Measurements from ENCODE around the gene SLFN14.
"Not testable (repeated sequence)": the region's sequence is repeated elsewhere in the genome, so short reads cannot be mapped to it uniquely, and the experiment has no call there.

The SLFN14 gene

GRCh38 chr17:35557353-35557752 is 3.3 kb downstream of the SLFN14 start:
- DNase-seq, result no peak

GRCh38 chr17:35555691-35556090 is 4.9 kb downstream of the SLFN14 start:
- no peak for DNase-seq

GRCh38 chr17:35554668-35555067 is 6.0 kb downstream of the SLFN14 start:
- no peak for DNase-seq

GRCh38 chr17:35553310-35553709 is 7.3 kb downstream of the SLFN14 start:
- DNase-seq, result no peak

GRCh38 chr17:35548978-35549377 is 11.6 kb downstream of the SLFN14 start:
- no peak for DNase-seq

GRCh38 chr17:35548208-35548810 is 12.3 kb downstream of the SLFN14 start:
- DNase-seq, result no peak

GRCh38 chr17:35546487-35546886 is 14.1 kb downstream of the SLFN14 start:
- no peak for DNase-seq

- DNase-seq, result no peak
These were observed 15.5 kb downstream of the SLFN14 start for GRCh38 chr17:35545150-35545549.

GRCh38 chr17:35543856-35544255 is 16.8 kb downstream of the SLFN14 start:
- no peak for DNase-seq

GRCh38 chr17:35542990-35543389 is 17.6 kb downstream of the SLFN14 start:
- DNase-seq, result no peak

- DNase-seq, result no peak
These were observed 19.2 kb downstream of the SLFN14 start for GRCh38 chr17:35541434-35541833.

GRCh38 chr17:35540589-35541404 is 19.8 kb downstream of the SLFN14 start:
- DNase-seq, result no peak

GRCh38 chr17:35539659-35540026 is 21.0 kb downstream of the SLFN14 start:
- DNase-seq, result no peak

- no peak for DNase-seq
These were observed 22.9 kb downstream of the SLFN14 start, which contains the start of gene SLFN12L for GRCh38 chr17:35537601-35538141. TSS of gene SLFN12L (minus strand) at chr17:35537678. CDS start at chr17:35522364, 15,314 bp downstream.

GRCh38 chr17:35536664-35537171 is 23.9 kb downstream of the SLFN14 start:
- no peak for DNase-seq

- DNase-seq, result not testable (repeated sequence)
These were observed 25.2 kb downstream of the SLFN14 start for GRCh38 chr17:35535406-35535805.

GRCh38 chr17:35534576-35535093 is 26.0 kb downstream of the SLFN14 start:
- no peak for DNase-seq

GRCh38 chr17:35531160-35531559 is 29.5 kb downstream of the SLFN14 start:
- DNase-seq, result no peak

GRCh38 chr17:35529866-35530265 is 30.8 kb downstream of the SLFN14 start:
- DNase-seq, result no peak

- not testable (repeated sequence) for DNase-seq
These were observed 31.3 kb downstream of the SLFN14 start for GRCh38 chr17:35529326-35529725.

- DNase-seq, result no peak
These were observed 37.3 kb downstream of the SLFN14 start for GRCh38 chr17:35523296-35523695.

- not testable (repeated sequence) for DNase-seq
These were observed 38.9 kb downstream of the SLFN14 start for GRCh38 chr17:35521654-35522256.

GRCh38 chr17:35521150-35521549 is 39.5 kb downstream of the SLFN14 start:
- no peak for DNase-seq
